HL-60 (cell line): ENCODE measurements around the gene PIMREG.

ENCODE experiments used
- CTCF ChIP-seq: IDR thresholded peaks from one replicate; pipeline ENCODE4 v1.5.1; 2011; ENCODE audit warnings: low read length, control low read depth, inconsistent platforms; ENCODE audit not compliant: insufficient read depth
- GABPA ChIP-seq: IDR thresholded peaks from 2 replicates; pipeline ENCODE4 v1.6.1; 2012; ENCODE audit warnings: low read depth
- POLR2AphosphoS5 ChIP-seq: IDR thresholded peaks from 2 replicates; pipeline ENCODE4 v1.6.1; 2012; ENCODE audit warnings: low read depth
- REST ChIP-seq: IDR thresholded peaks from 2 replicates; pipeline ENCODE4 v1.6.1; 2012; ENCODE audit warnings: low read depth; ENCODE audit not compliant: insufficient replicate concordance
- SPI1 ChIP-seq: IDR thresholded peaks from 2 replicates; pipeline ENCODE4 v1.6.1; 2012; ENCODE audit warnings: low read depth, mild to moderate bottlenecking, borderline replicate concordance

GRCh38 chr17:6471531-6472465 lies 27.5 kb downstream of the PIMREG start:
- no peak for TF ChIP-seq CTCF
- TF ChIP-seq POLR2AphosphoS5, result no peak
- TF ChIP-seq REST, result no peak
- no peak for TF ChIP-seq SPI1
- TF ChIP-seq GABPA, result no peak
